ENCODE measurements around the gene ZNF18.
"Not testable (repeated sequence)": the region's sequence is repeated elsewhere in the genome, so short reads cannot be mapped to it uniquely, and the experiment has no call there.

Gene ZNF18

DNA sequence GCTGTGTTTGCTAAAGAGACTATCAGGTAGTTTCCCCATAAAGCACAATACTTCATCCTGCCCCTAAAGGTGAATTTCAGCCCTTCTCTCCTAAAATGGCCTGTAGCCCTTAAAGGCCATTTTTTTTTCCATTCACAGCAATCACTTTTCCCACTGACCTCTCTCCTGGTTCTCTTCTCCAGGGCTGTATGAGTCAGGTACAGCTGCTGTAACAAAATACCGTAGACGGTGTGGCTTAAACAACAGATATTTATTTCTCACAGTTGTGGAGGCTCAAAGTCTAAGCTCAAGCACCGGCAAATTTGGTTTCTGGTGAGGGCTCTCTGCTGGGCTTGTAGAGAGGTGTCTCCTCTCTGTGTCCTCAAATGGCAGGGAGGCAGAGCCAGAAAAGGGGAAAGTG is 44.7 kb downstream of the ZNF18 start:
- no peak overlapping the region for H3K4me2 ChIP-seq (ENCODE audit: low read depth, low read length, poor library complexity, severe bottlenecking)
- TF ChIP-seq EZH2phosphoT487 (IDR thresholded peaks at IDR 0.05; ENCODE audit: borderline replicate concordance), result no peak
- TF ChIP-seq, protein P1, sequence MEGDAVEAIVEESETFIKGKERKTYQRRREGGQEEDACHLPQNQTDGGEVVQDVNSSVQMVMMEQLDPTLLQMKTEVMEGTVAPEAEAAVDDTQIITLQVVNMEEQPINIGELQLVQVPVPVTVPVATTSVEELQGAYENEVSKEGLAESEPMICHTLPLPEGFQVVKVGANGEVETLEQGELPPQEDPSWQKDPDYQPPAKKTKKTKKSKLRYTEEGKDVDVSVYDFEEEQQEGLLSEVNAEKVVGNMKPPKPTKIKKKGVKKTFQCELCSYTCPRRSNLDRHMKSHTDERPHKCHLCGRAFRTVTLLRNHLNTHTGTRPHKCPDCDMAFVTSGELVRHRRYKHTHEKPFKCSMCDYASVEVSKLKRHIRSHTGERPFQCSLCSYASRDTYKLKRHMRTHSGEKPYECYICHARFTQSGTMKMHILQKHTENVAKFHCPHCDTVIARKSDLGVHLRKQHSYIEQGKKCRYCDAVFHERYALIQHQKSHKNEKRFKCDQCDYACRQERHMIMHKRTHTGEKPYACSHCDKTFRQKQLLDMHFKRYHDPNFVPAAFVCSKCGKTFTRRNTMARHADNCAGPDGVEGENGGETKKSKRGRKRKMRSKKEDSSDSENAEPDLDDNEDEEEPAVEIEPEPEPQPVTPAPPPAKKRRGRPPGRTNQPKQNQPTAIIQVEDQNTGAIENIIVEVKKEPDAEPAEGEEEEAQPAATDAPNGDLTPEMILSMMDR (conservative IDR thresholded peaks at IDR 0.05; ENCODE audit: low read length), result no peak
- no peaks in the 10 kb centered on the region for H3K4me1 ChIP-seq (ENCODE audit: insufficient read depth, low read length, poor library complexity, severe bottlenecking)

DNA sequence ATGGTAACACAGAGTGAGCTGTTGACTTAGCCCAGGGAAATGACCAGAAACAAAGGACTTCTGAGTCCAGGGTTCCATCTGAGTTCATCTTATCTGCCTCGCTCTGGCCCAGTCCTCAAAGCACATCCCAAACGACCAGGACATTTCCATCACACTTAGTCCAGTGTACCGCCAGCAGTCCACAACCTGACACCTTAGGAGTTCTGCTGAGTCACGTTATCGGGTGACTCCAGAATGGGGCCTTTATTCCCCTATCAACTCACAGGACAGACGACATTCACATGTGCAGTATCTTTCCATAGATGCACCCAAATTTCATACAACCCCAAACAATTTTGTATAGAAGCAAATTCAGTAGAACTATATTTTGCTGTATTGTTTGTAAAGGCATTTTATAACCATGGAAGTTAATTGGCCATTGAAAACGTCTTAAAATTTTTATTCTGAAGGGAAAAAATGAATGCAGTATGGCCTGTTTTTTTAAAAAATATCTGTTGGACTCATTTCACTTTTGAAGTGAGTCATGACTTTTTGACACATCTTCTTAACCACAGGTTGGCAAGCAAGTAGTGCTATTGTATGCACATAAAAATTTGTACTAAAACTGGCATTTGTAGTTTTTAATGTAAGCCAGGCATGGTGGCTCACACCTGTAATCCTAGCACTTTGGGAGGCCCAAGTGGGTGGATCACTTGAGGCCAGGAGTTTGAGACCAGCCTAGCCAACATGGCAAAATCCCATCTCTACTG is 46.3 kb downstream of the ZNF18 start:
- H3K4me2 ChIP-seq (ENCODE audit: low read depth, low read length, poor library complexity, severe bottlenecking), result no peak overlapping the region
- peaks cover 2% of the 10 kb centered on the region; the same call in 1 of the 2 replicates for H3K9me3 ChIP-seq (ENCODE audit: insufficient read depth, low read depth, low read length)
- no peaks in the 10 kb centered on the region for H3F3A ChIP-seq (ENCODE audit: low read depth)
- no peak overlapping the region for H3K4me3 ChIP-seq (ENCODE audit: low read length, poor library complexity, severe bottlenecking)
- H4K20me1 ChIP-seq (ENCODE audit: insufficient read depth, low read length, poor library complexity, severe bottlenecking), result no peaks in the 10 kb centered on the region
- H3K9ac ChIP-seq (ENCODE audit: low read depth, low read length, poor library complexity, severe bottlenecking), result no peak overlapping the region
- no peaks in the 10 kb centered on the region for H3K4me1 ChIP-seq (ENCODE audit: insufficient read depth, low read length, poor library complexity, severe bottlenecking)
- H3K79me2 ChIP-seq (ENCODE audit: insufficient read depth, low read length), result no peaks in the 10 kb centered on the region
- no peak for TF ChIP-seq EZH2phosphoT487 (IDR thresholded peaks at IDR 0.05; ENCODE audit: borderline replicate concordance)
- TF ChIP-seq, protein P1 (conservative IDR thresholded peaks at IDR 0.05; ENCODE audit: low read length), result no peak
- no peak overlapping the region for H2AFZ ChIP-seq (ENCODE audit: low read length)
- no peaks in the 10 kb centered on the region for H3K27me3 ChIP-seq (ENCODE audit: insufficient read depth, low read length, poor library complexity, severe bottlenecking)
- no peaks in the 10 kb centered on the region for H3K9me2 ChIP-seq (replicated peaks; ENCODE audit: low read depth, low read length)
- H3K36me3 ChIP-seq (ENCODE audit: insufficient read depth, low read length), result no peaks in the 10 kb centered on the region

More for the DNA sequence above, 44.7 kb downstream of the ZNF18 start:
- Histone ChIP-seq H3K4me3 (ENCODE audit: low read length, poor library complexity, severe bottlenecking) (no peak overlapping the region), H4K20me1 (ENCODE audit: insufficient read depth, low read length, poor library complexity, severe bottlenecking) (no peaks in the 10 kb centered on the region), H3K27me3 (ENCODE audit: insufficient read depth, low read length, poor library complexity, severe bottlenecking) (no peaks in the 10 kb centered on the region), H3K9me3 (ENCODE audit: insufficient read depth, low read depth, low read length) (peaks cover 2% of the 10 kb centered on the region; the same call in 1 of the 2 replicates), H3F3A (ENCODE audit: low read depth) (no peaks in the 10 kb centered on the region), H3K36me3 (ENCODE audit: insufficient read depth, low read length) (no peaks in the 10 kb centered on the region), H3K9me2 (replicated peaks; ENCODE audit: low read depth, low read length) (no peaks in the 10 kb centered on the region), H3K9ac (ENCODE audit: low read depth, low read length, poor library complexity, severe bottlenecking) (no peak overlapping the region), H3K79me2 (ENCODE audit: insufficient read depth, low read length) (no peaks in the 10 kb centered on the region), H2AFZ (ENCODE audit: low read length) (no peak overlapping the region)

DNA sequence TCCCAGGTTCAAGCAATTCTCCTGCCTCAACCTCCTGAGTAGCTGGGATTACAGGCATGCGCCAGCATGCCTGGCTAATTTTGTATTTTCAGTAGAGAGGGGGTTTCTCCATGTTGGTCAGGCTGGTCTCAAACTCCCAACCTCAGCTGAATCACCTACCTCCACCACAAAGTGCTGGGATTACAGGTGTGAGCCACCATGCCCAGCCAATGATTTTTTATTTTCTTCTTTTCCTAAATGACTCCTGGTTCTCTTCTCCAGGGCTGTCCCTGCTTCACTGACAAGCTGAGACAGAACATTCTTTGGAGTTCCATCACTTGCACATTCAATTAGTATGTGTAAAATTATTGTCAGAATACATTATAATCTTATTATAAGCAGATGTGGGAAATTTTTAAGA is 47.7 kb downstream of the ZNF18 start:
- not testable (repeated sequence) for H2AFZ ChIP-seq (ENCODE audit: low read length); H3K9me2 ChIP-seq (replicated peaks; ENCODE audit: low read depth, low read length); H3F3A ChIP-seq (ENCODE audit: low read depth); H3K36me3 ChIP-seq (ENCODE audit: insufficient read depth, low read length); H4K20me1 ChIP-seq (ENCODE audit: insufficient read depth, low read length, poor library complexity, severe bottlenecking); H3K4me2 ChIP-seq (ENCODE audit: low read depth, low read length, poor library complexity, severe bottlenecking); H3K9me3 ChIP-seq (ENCODE audit: insufficient read depth, low read depth, low read length); H3K27me3 ChIP-seq (ENCODE audit: insufficient read depth, low read length, poor library complexity, severe bottlenecking); H3K4me3 ChIP-seq (ENCODE audit: low read length, poor library complexity, severe bottlenecking); H3K9ac ChIP-seq (ENCODE audit: low read depth, low read length, poor library complexity, severe bottlenecking); H3K79me2 ChIP-seq (ENCODE audit: insufficient read depth, low read length); H3K4me1 ChIP-seq (ENCODE audit: insufficient read depth, low read length, poor library complexity, severe bottlenecking)

DNA sequence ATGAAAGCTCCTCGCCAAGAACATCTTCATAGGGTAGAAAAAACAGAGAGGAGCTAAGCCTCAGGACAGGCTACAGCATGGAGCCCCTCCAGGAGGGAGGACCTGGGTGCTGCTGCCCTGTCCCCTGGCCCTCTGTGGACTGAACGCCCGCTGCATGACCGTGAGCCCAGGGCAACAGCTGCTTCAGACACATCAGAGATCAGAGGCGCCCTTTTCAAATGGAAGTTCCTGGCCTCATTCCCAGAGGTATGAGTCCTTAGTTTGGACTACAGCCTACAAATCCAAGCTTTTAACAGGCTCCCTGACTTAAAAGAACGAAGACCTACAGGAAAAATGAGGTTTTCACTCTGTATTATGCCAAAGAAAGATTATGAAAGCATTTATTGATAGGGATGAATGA is 48.5 kb downstream of the ZNF18 start:
- H3K4me3 ChIP-seq (ENCODE audit: low read length, poor library complexity, severe bottlenecking), result no peak overlapping the region
- H3K9ac ChIP-seq (ENCODE audit: low read depth, low read length, poor library complexity, severe bottlenecking), result no peak overlapping the region
- no peaks in the 10 kb centered on the region for H3F3A ChIP-seq (ENCODE audit: low read depth)
- no peaks in the 10 kb centered on the region for H3K36me3 ChIP-seq (ENCODE audit: insufficient read depth, low read length)
- H3K9me2 ChIP-seq (replicated peaks; ENCODE audit: low read depth, low read length), result no peaks in the 10 kb centered on the region
- H3K79me2 ChIP-seq (ENCODE audit: insufficient read depth, low read length), result no peaks in the 10 kb centered on the region
- no peak overlapping the region for H3K4me2 ChIP-seq (ENCODE audit: low read depth, low read length, poor library complexity, severe bottlenecking)
- peaks cover 2% of the 10 kb centered on the region; the same call in 1 of the 2 replicates for H3K9me3 ChIP-seq (ENCODE audit: insufficient read depth, low read depth, low read length)
- H3K4me1 ChIP-seq (ENCODE audit: insufficient read depth, low read length, poor library complexity, severe bottlenecking), result no peaks in the 10 kb centered on the region
- H2AFZ ChIP-seq (ENCODE audit: low read length), result no peak overlapping the region
- no peaks in the 10 kb centered on the region for H4K20me1 ChIP-seq (ENCODE audit: insufficient read depth, low read length, poor library complexity, severe bottlenecking)
- no peaks in the 10 kb centered on the region for H3K27me3 ChIP-seq (ENCODE audit: insufficient read depth, low read length, poor library complexity, severe bottlenecking)
- TF ChIP-seq EZH2phosphoT487 (IDR thresholded peaks at IDR 0.05; ENCODE audit: borderline replicate concordance), result no peak
- TF ChIP-seq, protein P1 (conservative IDR thresholded peaks at IDR 0.05; ENCODE audit: low read length), result no peak

All from Loucy (cell line).